HepG2 (cell line): ENCODE data around the gene BPIFB6. TPM values are rescaled to one million over a fixed set of nuclear protein-coding genes. Genes with fewer than 3 reads are reported as not detected.

ENCODE experiments used
- CREM ChIP-seq, 2 experiments: sonication (generic) in 1 of 2; formaldehyde crosslinking in 1 of 2; IDR thresholded peaks; 2 replicates each; pipeline versions ENCODE4 v1.4.0 to v1.6.1; 2016 to 2020; ENCODE audit warnings: antibody characterized with exemption in 1 of 2, mild to moderate bottlenecking in 1 of 2, missing genetic modification reagents in 1 of 2
- EEA1 ChIP-seq: sonication (generic); formaldehyde crosslinking; IDR thresholded peaks from 2 replicates; pipeline ENCODE4 v1.5.1; 2020; ENCODE audit warnings: mild to moderate bottlenecking, missing genetic modification reagents, borderline replicate concordance
- ESRRA ChIP-seq: sonication (generic); formaldehyde crosslinking; IDR thresholded peaks from 2 replicates; pipeline ENCODE4 v1.5.1; 2020; ENCODE audit warnings: mild to moderate bottlenecking, low read depth, missing genetic modification reagents
- ETS1 ChIP-seq: sonication (generic); formaldehyde crosslinking; IDR thresholded peaks from 2 replicates; pipeline ENCODE4 v1.4.0; 2020; ENCODE audit warnings: missing genetic modification reagents
- HNRNPK ChIP-seq: fragments of 200-400 bp; formaldehyde crosslinking; IDR thresholded peaks from 2 replicates; pipeline ENCODE4 v1.6.1; 2018; ENCODE audit warnings: low read length, low read depth, moderate library complexity, mild to moderate bottlenecking; ENCODE audit not compliant: poor library complexity, severe bottlenecking
- NFKBIZ ChIP-seq: IDR thresholded peaks from 2 replicates; pipeline ENCODE4 v1.6.1; 2018; ENCODE audit warnings: missing genetic modification reagents, missing compliant biosample characterization
- PCBP1 ChIP-seq: fragments of 200-400 bp; formaldehyde crosslinking; IDR thresholded peaks from 2 replicates; pipeline ENCODE4 v1.6.1; 2017; ENCODE audit warnings: mild to moderate bottlenecking, low read depth, low read length, borderline replicate concordance
- YY1 ChIP-seq: IDR thresholded peaks from 2 replicates; pipeline ENCODE4 v1.6.1; 2011; ENCODE audit warnings: low read length, low read depth, moderate library complexity, mild to moderate bottlenecking; ENCODE audit not compliant: insufficient read depth, insufficient replicate concordance
- ZFYVE20 ChIP-seq: sonication (generic); formaldehyde crosslinking; IDR thresholded peaks from 2 replicates; pipeline ENCODE4 v1.8.0; 2023; ENCODE audit warnings: low read depth, mild to moderate bottlenecking, moderate library complexity, missing genetic modification reagents, borderline replicate concordance
- ZNF205 ChIP-seq: IDR thresholded peaks from 2 replicates; pipeline ENCODE4 v1.6.1; 2018; ENCODE audit warnings: missing biosample characterization, missing genetic modification reagents
- ZNF639 ChIP-seq: conservative IDR thresholded peaks from 2 replicates; pipeline ENCODE4 v1.6.1; 2018; ENCODE audit warnings: missing genetic modification reagents
- ZNF670 ChIP-seq: sonication (generic); formaldehyde crosslinking; IDR thresholded peaks from 2 replicates; pipeline ENCODE4 v1.8.0; 2022; ENCODE audit warnings: mild to moderate bottlenecking, missing genetic modification reagents, borderline replicate concordance
- ZNF746 ChIP-seq: sonication (generic); formaldehyde crosslinking; IDR thresholded peaks from 2 replicates; pipeline ENCODE4 v1.8.0; 2022; ENCODE audit warnings: mild to moderate bottlenecking, missing genetic modification reagents
- ZNF749 ChIP-seq: sonication (generic); formaldehyde crosslinking; IDR thresholded peaks from 2 replicates; pipeline ENCODE4 v1.8.0; 2022; ENCODE audit warnings: mild to moderate bottlenecking, missing genetic modification reagents, moderate library complexity, borderline replicate concordance
- polyA plus RNA-seq, 8 experiments: library from polyadenylated mRNA; depleted of rRNA in 3 of 8; stranded (reverse) in 7 of 8; unstranded in 1 of 8; fragments of >200 nt; fragmentation: Illumina TruSeq in 4 of 8; extraction: Trizol in 4 of 8; gene quantifications; 2 replicates each; pipeline versions ENCODE4 v1.2.1 to v1.2.3, GENCODE V29; 2011 to 2016; ENCODE audit warnings: low read depth in 4 of 8, missing spikeins in 1 of 8, mixed read lengths in 1 of 8; ENCODE audit not compliant: insufficient read depth in 1 of 8
- total RNA-seq, 5 experiments: library from RNA; depleted of rRNA; stranded (reverse); fragments of >200 nt; fragmentation: Illumina TruSeq; extraction: Trizol; gene quantifications; 2 replicates each; pipeline ENCODE4 v1.2.3, GENCODE V29; 2016; ENCODE audit warnings: low read depth in 1 of 5
- TF ChIP-seq, protein P1 (sequence below): sonication (generic); formaldehyde crosslinking; IDR thresholded peaks from 2 replicates; pipeline ENCODE4 v1.8.1; 2023; ENCODE audit warnings: missing genetic modification reagents, mild to moderate bottlenecking, borderline replicate concordance
- TF ChIP-seq, protein P2 (sequence below), 2 experiments: fragments of 450-650 bp in 1 of 2; sonication (generic) in 1 of 2; formaldehyde crosslinking in 1 of 2; IDR thresholded peaks; 2 replicates each; pipeline versions ENCODE4 v1.6.1 to v1.8.0; 2016 to 2022; ENCODE audit warnings: antibody characterized with exemption in 1 of 2, mild to moderate bottlenecking in 1 of 2, missing genetic modification reagents in 1 of 2

BPIFB6 gene
- total and polyA plus RNA-seq, 2 of the 13 experiments (the other 11 are each of a cell fraction or from before 2014, with no cell fraction given) = 0.13 to 1.7 TPM

- TF ChIP-seq EEA1 (CRISPR knock-in tag) = 0 out of 2 replicates have a peak, but pooled peaks have one; percentile 69
- peak; percentile 56; the same call in 1 of the 2 replicates for TF ChIP-seq ZNF639 (CRISPR knock-in tag)
- peak; percentile 18 for TF ChIP-seq YY1
- TF ChIP-seq ZNF205 = no peak
- TF ChIP-seq, protein P1, sequence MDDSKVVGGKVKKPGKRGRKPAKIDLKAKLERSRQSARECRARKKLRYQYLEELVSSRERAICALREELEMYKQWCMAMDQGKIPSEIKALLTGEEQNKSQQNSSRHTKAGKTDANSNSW (CRISPR knock-in tag) = no peak; the same call in 1 of the 2 replicates
- TF ChIP-seq NFKBIZ (CRISPR knock-in tag) = no peak
- no peak for TF ChIP-seq ETS1 (CRISPR knock-in tag)
- no peak for TF ChIP-seq ZNF746 (CRISPR knock-in tag)
- no peak for TF ChIP-seq ZNF670
- TF ChIP-seq, protein P2, sequence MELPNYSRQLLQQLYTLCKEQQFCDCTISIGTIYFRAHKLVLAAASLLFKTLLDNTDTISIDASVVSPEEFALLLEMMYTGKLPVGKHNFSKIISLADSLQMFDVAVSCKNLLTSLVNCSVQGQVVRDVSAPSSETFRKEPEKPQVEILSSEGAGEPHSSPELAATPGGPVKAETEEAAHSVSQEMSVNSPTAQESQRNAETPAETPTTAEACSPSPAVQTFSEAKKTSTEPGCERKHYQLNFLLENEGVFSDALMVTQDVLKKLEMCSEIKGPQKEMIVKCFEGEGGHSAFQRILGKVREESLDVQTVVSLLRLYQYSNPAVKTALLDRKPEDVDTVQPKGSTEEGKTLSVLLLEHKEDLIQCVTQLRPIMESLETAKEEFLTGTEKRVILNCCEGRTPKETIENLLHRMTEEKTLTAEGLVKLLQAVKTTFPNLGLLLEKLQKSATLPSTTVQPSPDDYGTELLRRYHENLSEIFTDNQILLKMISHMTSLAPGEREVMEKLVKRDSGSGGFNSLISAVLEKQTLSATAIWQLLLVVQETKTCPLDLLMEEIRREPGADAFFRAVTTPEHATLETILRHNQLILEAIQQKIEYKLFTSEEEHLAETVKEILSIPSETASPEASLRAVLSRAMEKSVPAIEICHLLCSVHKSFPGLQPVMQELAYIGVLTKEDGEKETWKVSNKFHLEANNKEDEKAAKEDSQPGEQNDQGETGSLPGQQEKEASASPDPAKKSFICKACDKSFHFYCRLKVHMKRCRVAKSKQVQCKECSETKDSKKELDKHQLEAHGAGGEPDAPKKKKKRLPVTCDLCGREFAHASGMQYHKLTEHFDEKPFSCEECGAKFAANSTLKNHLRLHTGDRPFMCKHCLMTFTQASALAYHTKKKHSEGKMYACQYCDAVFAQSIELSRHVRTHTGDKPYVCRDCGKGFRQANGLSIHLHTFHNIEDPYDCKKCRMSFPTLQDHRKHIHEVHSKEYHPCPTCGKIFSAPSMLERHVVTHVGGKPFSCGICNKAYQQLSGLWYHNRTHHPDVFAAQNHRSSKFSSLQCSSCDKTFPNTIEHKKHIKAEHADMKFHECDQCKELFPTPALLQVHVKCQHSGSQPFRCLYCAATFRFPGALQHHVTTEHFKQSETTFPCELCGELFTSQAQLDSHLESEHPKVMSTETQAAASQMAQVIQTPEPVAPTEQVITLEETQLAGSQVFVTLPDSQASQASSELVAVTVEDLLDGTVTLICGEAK (IDR thresholded peaks at IDR 0.05) = no peak
- TF ChIP-seq, protein P2 (CRISPR knock-in tag; IDR thresholded peaks at IDR 0.05) = no peak
- no peak for TF ChIP-seq PCBP1
- TF ChIP-seq ZNF749 (CRISPR knock-in tag) = peak; percentile 48; the same call in 1 of the 2 replicates
- TF ChIP-seq ZFYVE20 = no peak
- TF ChIP-seq CREM (IDR thresholded peaks at IDR 0.05) = no peak; the same call in 1 of the 2 replicates
- TF ChIP-seq CREM (CRISPR knock-in tag; IDR thresholded peaks at IDR 0.05) = no peak
- no peak for TF ChIP-seq HNRNPK
- TF ChIP-seq ESRRA (CRISPR knock-in tag) = peak; percentile 9; the same call in 1 of the 2 replicates
Observed at GRCh38 chr20:33026072-33026778, 5.2 kb upstream of the BPIFB6 start (continued).
